ENCODE results near the gene FEN1. TPM values are rescaled to one million over a fixed set of nuclear protein-coding genes. Genes with fewer than 3 reads are reported as not detected.

FEN1 gene
- total and polyA plus RNA-seq, 2 of the 13 experiments (the other 11 are each of a cell fraction or from before 2014, with no cell fraction given), result 12.4 to 102 TPM

DNA sequence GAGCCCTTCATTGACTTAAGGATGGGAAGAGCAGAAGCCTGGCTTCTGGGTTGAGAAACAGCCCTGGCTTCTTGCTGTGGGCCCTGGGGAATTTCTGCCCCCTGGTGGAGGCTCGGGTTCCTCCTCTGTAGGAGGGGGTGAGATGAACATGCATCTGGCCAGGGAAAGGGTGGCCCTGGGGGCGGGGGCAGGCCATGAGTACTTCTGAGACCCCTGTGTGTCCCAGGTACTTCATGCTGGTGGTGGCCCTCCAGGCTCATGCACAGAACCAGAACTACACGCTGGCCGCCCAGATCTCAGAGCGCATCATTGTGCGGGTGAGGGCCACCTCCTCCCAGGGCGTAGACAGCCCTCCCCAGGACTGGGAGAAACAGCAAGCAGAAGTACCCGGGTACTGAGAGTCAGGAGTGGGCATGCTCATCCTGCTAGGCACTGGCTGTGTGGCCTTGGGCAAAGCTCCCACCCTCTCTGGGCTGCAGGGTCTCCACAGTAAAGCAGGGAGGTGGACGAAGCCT, 16.1 kb upstream of the FEN1 start (continued):
- TF ChIP-seq ZNF292 (CRISPR knock-in tag; IDR thresholded peaks at IDR 0.05; ENCODE audit: borderline replicate concordance, low read depth) (no peak), SMC3 (IDR thresholded peaks at IDR 0.05; ENCODE audit: low read length) (peak; percentile 91), NFIB (CRISPR knock-in tag; IDR thresholded peaks at IDR 0.05; ENCODE audit: borderline replicate concordance) (no peak), TCF12 (IDR thresholded peaks at IDR 0.05) (no peak), TCF12 (CRISPR knock-in tag; IDR thresholded peaks at IDR 0.05) (no peak), ZNF251 (CRISPR knock-in tag; IDR thresholded peaks at IDR 0.05) (no peak), MXD1 (CRISPR knock-in tag; IDR thresholded peaks at IDR 0.05) (no peak), ZNF605 (CRISPR knock-in tag; IDR thresholded peaks at IDR 0.05) (0 out of 2 replicates have a peak, but pooled peaks have one; percentile 2), MATR3 (CRISPR knock-in tag; IDR thresholded peaks at IDR 0.05) (no peak), PRDM4 (CRISPR knock-in tag; IDR thresholded peaks at IDR 0.05; ENCODE audit: borderline replicate concordance) (no peak), MAFK (conservative IDR thresholded peaks at IDR 0.05 in 1 of 2, IDR thresholded peaks at IDR 0.05 in 1 of 2; ENCODE audit: low read length in 2 of 2) (no peak), RFX5 (IDR thresholded peaks at IDR 0.05; ENCODE audit: low read depth, low read length) (no peak), HOXA7 (CRISPR knock-in tag; IDR thresholded peaks at IDR 0.05) (no peak), ZNF768 (CRISPR knock-in tag; IDR thresholded peaks at IDR 0.05) (peak; percentile 97)
- TF ChIP-seq, protein P1, sequence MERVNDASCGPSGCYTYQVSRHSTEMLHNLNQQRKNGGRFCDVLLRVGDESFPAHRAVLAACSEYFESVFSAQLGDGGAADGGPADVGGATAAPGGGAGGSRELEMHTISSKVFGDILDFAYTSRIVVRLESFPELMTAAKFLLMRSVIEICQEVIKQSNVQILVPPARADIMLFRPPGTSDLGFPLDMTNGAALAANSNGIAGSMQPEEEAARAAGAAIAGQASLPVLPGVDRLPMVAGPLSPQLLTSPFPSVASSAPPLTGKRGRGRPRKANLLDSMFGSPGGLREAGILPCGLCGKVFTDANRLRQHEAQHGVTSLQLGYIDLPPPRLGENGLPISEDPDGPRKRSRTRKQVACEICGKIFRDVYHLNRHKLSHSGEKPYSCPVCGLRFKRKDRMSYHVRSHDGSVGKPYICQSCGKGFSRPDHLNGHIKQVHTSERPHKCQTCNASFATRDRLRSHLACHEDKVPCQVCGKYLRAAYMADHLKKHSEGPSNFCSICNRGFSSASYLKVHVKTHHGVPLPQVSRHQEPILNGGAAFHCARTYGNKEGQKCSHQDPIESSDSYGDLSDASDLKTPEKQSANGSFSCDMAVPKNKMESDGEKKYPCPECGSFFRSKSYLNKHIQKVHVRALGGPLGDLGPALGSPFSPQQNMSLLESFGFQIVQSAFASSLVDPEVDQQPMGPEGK (CRISPR knock-in tag; IDR thresholded peaks at IDR 0.05), result peak; percentile 62
- TF ChIP-seq, protein P2, sequence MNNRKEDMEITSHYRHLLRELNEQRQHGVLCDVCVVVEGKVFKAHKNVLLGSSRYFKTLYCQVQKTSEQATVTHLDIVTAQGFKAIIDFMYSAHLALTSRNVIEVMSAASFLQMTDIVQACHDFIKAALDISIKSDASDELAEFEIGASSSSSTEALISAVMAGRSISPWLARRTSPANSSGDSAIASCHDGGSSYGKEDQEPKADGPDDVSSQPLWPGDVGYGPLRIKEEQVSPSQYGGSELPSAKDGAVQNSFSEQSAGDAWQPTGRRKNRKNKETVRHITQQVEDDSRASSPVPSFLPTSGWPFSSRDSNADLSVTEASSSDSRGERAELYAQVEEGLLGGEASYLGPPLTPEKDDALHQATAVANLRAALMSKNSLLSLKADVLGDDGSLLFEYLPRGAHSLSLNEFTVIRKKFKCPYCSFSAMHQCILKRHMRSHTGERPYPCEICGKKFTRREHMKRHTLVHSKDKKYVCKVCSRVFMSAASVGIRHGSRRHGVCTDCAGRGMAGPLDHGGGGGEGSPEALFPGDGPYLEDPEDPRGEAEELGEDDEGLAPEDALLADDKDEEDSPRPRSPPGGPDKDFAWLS (CRISPR knock-in tag; IDR thresholded peaks at IDR 0.05; ENCODE audit: borderline replicate concordance), result no peak
- TF ChIP-seq, protein P3, sequence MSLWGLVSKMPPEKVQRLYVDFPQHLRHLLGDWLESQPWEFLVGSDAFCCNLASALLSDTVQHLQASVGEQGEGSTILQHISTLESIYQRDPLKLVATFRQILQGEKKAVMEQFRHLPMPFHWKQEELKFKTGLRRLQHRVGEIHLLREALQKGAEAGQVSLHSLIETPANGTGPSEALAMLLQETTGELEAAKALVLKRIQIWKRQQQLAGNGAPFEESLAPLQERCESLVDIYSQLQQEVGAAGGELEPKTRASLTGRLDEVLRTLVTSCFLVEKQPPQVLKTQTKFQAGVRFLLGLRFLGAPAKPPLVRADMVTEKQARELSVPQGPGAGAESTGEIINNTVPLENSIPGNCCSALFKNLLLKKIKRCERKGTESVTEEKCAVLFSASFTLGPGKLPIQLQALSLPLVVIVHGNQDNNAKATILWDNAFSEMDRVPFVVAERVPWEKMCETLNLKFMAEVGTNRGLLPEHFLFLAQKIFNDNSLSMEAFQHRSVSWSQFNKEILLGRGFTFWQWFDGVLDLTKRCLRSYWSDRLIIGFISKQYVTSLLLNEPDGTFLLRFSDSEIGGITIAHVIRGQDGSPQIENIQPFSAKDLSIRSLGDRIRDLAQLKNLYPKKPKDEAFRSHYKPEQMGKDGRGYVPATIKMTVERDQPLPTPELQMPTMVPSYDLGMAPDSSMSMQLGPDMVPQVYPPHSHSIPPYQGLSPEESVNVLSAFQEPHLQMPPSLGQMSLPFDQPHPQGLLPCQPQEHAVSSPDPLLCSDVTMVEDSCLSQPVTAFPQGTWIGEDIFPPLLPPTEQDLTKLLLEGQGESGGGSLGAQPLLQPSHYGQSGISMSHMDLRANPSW (CRISPR knock-in tag; IDR thresholded peaks at IDR 0.05; ENCODE audit: borderline replicate concordance), result no peak
- TF ChIP-seq, protein P4, sequence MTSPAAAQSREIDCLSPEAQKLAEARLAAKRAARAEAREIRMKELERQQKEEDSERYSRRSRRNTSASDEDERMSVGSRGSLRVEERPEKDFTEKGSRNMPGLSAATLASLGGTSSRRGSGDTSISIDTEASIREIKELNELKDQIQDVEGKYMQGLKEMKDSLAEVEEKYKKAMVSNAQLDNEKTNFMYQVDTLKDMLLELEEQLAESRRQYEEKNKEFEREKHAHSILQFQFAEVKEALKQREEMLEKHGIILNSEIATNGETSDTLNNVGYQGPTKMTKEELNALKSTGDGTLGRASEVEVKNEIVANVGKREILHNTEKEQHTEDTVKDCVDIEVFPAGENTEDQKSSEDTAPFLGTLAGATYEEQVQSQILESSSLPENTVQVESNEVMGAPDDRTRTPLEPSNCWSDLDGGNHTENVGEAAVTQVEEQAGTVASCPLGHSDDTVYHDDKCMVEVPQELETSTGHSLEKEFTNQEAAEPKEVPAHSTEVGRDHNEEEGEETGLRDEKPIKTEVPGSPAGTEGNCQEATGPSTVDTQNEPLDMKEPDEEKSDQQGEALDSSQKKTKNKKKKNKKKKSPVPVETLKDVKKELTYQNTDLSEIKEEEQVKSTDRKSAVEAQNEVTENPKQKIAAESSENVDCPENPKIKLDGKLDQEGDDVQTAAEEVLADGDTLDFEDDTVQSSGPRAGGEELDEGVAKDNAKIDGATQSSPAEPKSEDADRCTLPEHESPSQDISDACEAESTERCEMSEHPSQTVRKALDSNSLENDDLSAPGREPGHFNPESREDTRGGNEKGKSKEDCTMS (CRISPR knock-in tag; conservative IDR thresholded peaks at IDR 0.05), result no peak
